ENCODE results near the gene PXYLP1. TPM values are rescaled to one million over a fixed set of nuclear protein-coding genes. Genes with fewer than 3 reads are reported as not detected.
A peak's percentile ranks its signal among the peaks of the same experiment; 100 is the strongest.

Gene PXYLP1
- total RNA-seq, 1 donor from 2014 or later: 6.1 TPM

GRCh38 chr3:141334627-141335250 lies 103.1 kb downstream of the PXYLP1 start:
- peak overlapping the region; percentile 55 for H3K27ac Mint-ChIP-seq (ENCODE audit: unreplicated experiment)
- no peaks in the 10 kb centered on the region for H3K36me3 ChIP-seq (ENCODE audit: insufficient read depth, low read length)
- FAIRE-seq (no peak), DNase-seq (ENCODE audit: low read depth) (no peak)
- H3K9ac ChIP-seq (ENCODE audit: low read length): no peak overlapping the region
- no peak overlapping the region for H3K4me3 Mint-ChIP-seq (ENCODE audit: unreplicated experiment)
- no peak for TF ChIP-seq CTCF (IDR thresholded peaks at IDR 0.05; ENCODE audit: insufficient read depth, low read depth, low read length)
- TF ChIP-seq EZH2 (IDR thresholded peaks at IDR 0.05; ENCODE audit: insufficient read depth, low read length): no peak
- no peaks in the 10 kb centered on the region for H3K9me3 ChIP-seq (ENCODE audit: insufficient read depth, low read depth, low read length)
- no peak overlapping the region for H3K27ac ChIP-seq (ENCODE audit: low read depth, low read length)
- H3K36me3 Mint-ChIP-seq (ENCODE audit: low read depth, unreplicated experiment): no peaks in the 10 kb centered on the region
- H3K4me3 ChIP-seq (ENCODE audit: insufficient read depth, low read depth, low read length): no peak overlapping the region
- H3K27me3 Mint-ChIP-seq (ENCODE audit: low read depth, unreplicated experiment): no peaks in the 10 kb centered on the region
- H3K9me3 Mint-ChIP-seq (ENCODE audit: unreplicated experiment): peaks cover 5% of the 10 kb centered on the region
- no peaks in the 10 kb centered on the region for H4K20me1 ChIP-seq (ENCODE audit: insufficient read depth, low read length)
- H3K27me3 ChIP-seq (ENCODE audit: insufficient read depth, low read length): no peaks in the 10 kb centered on the region
- no peaks in the 10 kb centered on the region for H3K79me2 ChIP-seq (ENCODE audit: insufficient read depth, low read length)
- H2AFZ ChIP-seq (ENCODE audit: low read depth, low read length): no peak overlapping the region
- H3K4me1 ChIP-seq (ENCODE audit: insufficient read depth, low read length): peaks cover 52% of the 10 kb centered on the region
- H3K4me1 Mint-ChIP-seq (ENCODE audit: low read depth, unreplicated experiment): peaks cover 66% of the 10 kb centered on the region
- H3K4me2 ChIP-seq (ENCODE audit: low read length): no peak overlapping the region

- H3K27me3 Mint-ChIP-seq (ENCODE audit: low read depth, unreplicated experiment): no peaks in the 10 kb centered on the region
- H3K9ac ChIP-seq (ENCODE audit: low read length): no peak overlapping the region
- peaks cover 49% of the 10 kb centered on the region for H3K4me1 ChIP-seq (ENCODE audit: insufficient read depth, low read length)
Observed at GRCh38 chr3:141335531-141336061, 104.0 kb downstream of the PXYLP1 start.

More at GRCh38 chr3:141335531-141336061, 104.0 kb downstream of the PXYLP1 start:
- Histone ChIP-seq H4K20me1 (ENCODE audit: insufficient read depth, low read length) (no peaks in the 10 kb centered on the region), H3K9me3 (ENCODE audit: insufficient read depth, low read depth, low read length) (no peaks in the 10 kb centered on the region), H3K27me3 (ENCODE audit: insufficient read depth, low read length) (no peaks in the 10 kb centered on the region), H3K36me3 (ENCODE audit: insufficient read depth, low read length) (no peaks in the 10 kb centered on the region), H3K4me3 (ENCODE audit: insufficient read depth, low read depth, low read length) (no peak overlapping the region), H3K4me2 (ENCODE audit: low read length) (no peak overlapping the region), H3K79me2 (ENCODE audit: insufficient read depth, low read length) (no peaks in the 10 kb centered on the region), H3K27ac (ENCODE audit: low read depth, low read length) (no peak overlapping the region), H2AFZ (ENCODE audit: low read depth, low read length) (no peak overlapping the region)
- Mint-ChIP-seq H3K9me3 (ENCODE audit: unreplicated experiment) (peaks cover 5% of the 10 kb centered on the region), H3K27ac (ENCODE audit: unreplicated experiment) (peak overlapping the region; percentile 54), H3K4me3 (ENCODE audit: unreplicated experiment) (no peak overlapping the region), H3K36me3 (ENCODE audit: low read depth, unreplicated experiment) (no peaks in the 10 kb centered on the region), H3K4me1 (ENCODE audit: low read depth, unreplicated experiment) (peaks cover 62% of the 10 kb centered on the region)
- TF ChIP-seq CTCF (IDR thresholded peaks at IDR 0.05; ENCODE audit: insufficient read depth, low read depth, low read length) (no peak), EZH2 (IDR thresholded peaks at IDR 0.05; ENCODE audit: insufficient read depth, low read length) (no peak)
- FAIRE-seq (no peak), DNase-seq (ENCODE audit: low read depth) (no peak)

Data from astrocyte (in vitro differentiated cells and primary cell).